ENCODE data around the gene CMA1.
A peak's percentile ranks its signal among the peaks of the same experiment; 100 is the strongest.
"Not testable (repeated sequence)": the region's sequence is repeated elsewhere in the genome, so short reads cannot be mapped to it uniquely, and the experiment has no call there.

The CMA1 gene, protein sequence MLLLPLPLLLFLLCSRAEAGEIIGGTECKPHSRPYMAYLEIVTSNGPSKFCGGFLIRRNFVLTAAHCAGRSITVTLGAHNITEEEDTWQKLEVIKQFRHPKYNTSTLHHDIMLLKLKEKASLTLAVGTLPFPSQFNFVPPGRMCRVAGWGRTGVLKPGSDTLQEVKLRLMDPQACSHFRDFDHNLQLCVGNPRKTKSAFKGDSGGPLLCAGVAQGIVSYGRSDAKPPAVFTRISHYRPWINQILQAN

DNA sequence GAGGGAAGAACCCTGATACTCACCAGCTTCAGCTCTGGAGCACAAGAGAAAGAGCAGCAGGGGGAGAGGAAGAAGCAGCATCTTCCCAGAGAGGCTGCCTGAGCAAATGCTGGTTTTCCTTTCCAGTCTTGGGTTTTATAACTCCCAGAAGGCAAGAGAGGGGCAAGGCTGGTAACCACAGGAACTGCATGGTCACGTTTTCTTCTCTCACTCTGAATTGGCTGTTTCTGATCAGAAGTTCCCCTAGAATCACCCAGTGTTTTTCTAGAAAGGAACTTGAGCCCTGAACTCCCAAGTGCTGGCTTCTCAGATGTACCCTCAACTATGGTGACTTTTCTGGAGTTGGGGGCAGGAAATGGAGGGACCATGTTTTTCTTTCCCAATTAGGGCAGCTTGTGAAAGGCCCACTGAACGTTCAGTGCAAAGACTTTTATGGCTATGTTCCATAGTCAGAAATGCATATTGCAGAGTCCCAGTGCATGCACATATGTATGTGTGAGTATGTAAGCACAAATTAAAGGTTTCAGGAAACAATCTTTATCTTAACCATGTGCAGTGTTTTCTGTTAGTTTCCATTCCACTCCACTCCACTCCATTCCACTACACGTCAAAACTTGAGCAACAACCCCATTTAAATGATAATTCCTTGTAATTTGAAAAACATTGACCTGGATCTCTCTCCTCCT, at the start of gene CMA1:
TSS of gene CMA1 (minus strand) at position 111 of the 686 bp plus-strand sequence. CDS start at position 81, 30 bp downstream.
- TF ChIP-seq ZNF248 (tag by site-specific recombination; IDR thresholded peaks at IDR 0.05) (no peak), ZNF837 (tag by site-specific recombination; IDR thresholded peaks at IDR 0.05) (no peak), ZFP69B (tag by site-specific recombination; IDR thresholded peaks at IDR 0.05) (no peak), ZNF664 (tag by site-specific recombination; IDR thresholded peaks at IDR 0.05) (no peak)
- TF ChIP-seq, protein P1, sequence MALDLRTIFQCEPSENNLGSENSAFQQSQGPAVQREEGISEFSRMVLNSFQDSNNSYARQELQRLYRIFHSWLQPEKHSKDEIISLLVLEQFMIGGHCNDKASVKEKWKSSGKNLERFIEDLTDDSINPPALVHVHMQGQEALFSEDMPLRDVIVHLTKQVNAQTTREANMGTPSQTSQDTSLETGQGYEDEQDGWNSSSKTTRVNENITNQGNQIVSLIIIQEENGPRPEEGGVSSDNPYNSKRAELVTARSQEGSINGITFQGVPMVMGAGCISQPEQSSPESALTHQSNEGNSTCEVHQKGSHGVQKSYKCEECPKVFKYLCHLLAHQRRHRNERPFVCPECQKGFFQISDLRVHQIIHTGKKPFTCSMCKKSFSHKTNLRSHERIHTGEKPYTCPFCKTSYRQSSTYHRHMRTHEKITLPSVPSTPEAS (tag by site-specific recombination; IDR thresholded peaks at IDR 0.05) = no peak
- POLR2A ChIA-PET = no interaction called here
- Histone ChIP-seq H3K4me3 (ENCODE audit: low read depth, low read length) (no peak within 1 kb of the TSS), H3K27ac (ENCODE audit: extremely low read depth, low read depth, low read length) (no peak within 1 kb of the TSS), H3K9me3 (ENCODE audit: control insufficient read depth, insufficient read depth, low read depth, low read length) (no peaks in the 10 kb centered on the region), H3K4me1 (ENCODE audit: control insufficient read depth, insufficient read depth, low read length) (no peaks in the 10 kb centered on the region), H3K36me3 (ENCODE audit: control insufficient read depth in 2 of 2, insufficient read depth in 1 of 2, low read length in 2 of 2) (no peaks in the 10 kb centered on the region)
- CTCF ChIA-PET = no interaction called here

DNA sequence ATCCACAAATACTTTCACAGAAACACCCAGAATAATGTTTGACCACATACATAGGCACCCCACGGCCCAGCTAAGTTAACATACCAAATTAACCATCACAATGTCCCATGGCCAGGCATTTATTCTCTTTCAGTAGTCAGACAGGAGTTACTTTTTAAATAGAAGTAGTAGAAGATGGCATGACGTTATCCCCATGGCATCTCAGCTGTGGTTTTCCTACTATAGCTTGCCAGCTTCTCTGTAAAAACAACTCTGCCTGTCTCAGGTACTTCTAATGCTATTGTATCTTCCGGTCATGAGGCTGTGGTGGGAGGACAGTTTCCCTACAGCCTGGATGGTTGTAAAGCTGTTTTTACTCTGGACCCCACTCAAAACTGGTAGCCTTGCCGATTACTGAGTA, 48.7 kb upstream of the CMA1 start:
- no peak overlapping the region for H3K27ac ChIP-seq (ENCODE audit: extremely low read depth, low read depth, low read length)
- CTCF ChIA-PET = interaction anchor here (0.6 kb wide), 1 partner anchor 48 kb away, joined by 3 read pairs; no protein-coding TSS in a partner anchor
- H3K9me3 ChIP-seq (ENCODE audit: control insufficient read depth, insufficient read depth, low read depth, low read length) = no peaks in the 10 kb centered on the region
- POLR2A ChIA-PET = no interaction called here
- H3K36me3 ChIP-seq (ENCODE audit: control insufficient read depth in 2 of 2, insufficient read depth in 1 of 2, low read length in 2 of 2) = no peaks in the 10 kb centered on the region
- H3K4me1 ChIP-seq (ENCODE audit: control insufficient read depth, insufficient read depth, low read length) = no peaks in the 10 kb centered on the region
- H3K4me3 ChIP-seq (ENCODE audit: low read depth, low read length) = no peak overlapping the region
- TF ChIP-seq, protein P2, sequence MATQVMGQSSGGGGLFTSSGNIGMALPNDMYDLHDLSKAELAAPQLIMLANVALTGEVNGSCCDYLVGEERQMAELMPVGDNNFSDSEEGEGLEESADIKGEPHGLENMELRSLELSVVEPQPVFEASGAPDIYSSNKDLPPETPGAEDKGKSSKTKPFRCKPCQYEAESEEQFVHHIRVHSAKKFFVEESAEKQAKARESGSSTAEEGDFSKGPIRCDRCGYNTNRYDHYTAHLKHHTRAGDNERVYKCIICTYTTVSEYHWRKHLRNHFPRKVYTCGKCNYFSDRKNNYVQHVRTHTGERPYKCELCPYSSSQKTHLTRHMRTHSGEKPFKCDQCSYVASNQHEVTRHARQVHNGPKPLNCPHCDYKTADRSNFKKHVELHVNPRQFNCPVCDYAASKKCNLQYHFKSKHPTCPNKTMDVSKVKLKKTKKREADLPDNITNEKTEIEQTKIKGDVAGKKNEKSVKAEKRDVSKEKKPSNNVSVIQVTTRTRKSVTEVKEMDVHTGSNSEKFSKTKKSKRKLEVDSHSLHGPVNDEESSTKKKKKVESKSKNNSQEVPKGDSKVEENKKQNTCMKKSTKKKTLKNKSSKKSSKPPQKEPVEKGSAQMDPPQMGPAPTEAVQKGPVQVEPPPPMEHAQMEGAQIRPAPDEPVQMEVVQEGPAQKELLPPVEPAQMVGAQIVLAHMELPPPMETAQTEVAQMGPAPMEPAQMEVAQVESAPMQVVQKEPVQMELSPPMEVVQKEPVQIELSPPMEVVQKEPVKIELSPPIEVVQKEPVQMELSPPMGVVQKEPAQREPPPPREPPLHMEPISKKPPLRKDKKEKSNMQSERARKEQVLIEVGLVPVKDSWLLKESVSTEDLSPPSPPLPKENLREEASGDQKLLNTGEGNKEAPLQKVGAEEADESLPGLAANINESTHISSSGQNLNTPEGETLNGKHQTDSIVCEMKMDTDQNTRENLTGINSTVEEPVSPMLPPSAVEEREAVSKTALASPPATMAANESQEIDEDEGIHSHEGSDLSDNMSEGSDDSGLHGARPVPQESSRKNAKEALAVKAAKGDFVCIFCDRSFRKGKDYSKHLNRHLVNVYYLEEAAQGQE (tag by site-specific recombination; IDR thresholded peaks at IDR 0.05) = no peak
- 0 out of 2 replicates have a peak, but pooled peaks have one; percentile 17 for TF ChIP-seq OSR2 (tag by site-specific recombination; IDR thresholded peaks at IDR 0.05)

DNA sequence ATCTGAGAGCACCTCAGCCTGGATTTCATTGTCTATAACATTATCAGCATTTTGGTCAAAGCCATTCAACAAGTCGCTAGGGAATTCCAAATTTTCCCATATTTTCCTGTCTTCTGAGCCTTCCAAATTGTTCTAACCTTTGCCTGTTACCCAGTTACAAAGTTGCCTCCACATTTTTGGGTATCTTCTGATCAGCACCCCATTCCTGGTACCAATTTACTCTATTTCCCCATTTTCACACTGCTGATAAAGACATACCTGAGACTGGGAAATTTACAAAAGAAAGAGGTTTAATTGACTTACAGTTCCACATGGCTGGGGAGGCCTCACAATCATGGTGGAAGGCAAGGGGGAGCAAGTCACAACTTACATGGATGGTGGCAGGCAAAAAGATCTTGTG, 41.0 kb upstream of the CMA1 start:
- CTCF ChIA-PET; H3K4me3 ChIP-seq (ENCODE audit: low read depth, low read length); H3K27ac ChIP-seq (ENCODE audit: extremely low read depth, low read depth, low read length); H3K4me1 ChIP-seq (ENCODE audit: control insufficient read depth, insufficient read depth, low read length); POLR2A ChIA-PET; H3K9me3 ChIP-seq (ENCODE audit: control insufficient read depth, insufficient read depth, low read depth, low read length); H3K36me3 ChIP-seq (ENCODE audit: control insufficient read depth in 2 of 2, insufficient read depth in 1 of 2, low read length in 2 of 2): not testable (repeated sequence)
- TF ChIP-seq ZNF707 (tag by site-specific recombination; IDR thresholded peaks at IDR 0.05) = peak; percentile 79; the same call in 1 of the 2 replicates

DNA sequence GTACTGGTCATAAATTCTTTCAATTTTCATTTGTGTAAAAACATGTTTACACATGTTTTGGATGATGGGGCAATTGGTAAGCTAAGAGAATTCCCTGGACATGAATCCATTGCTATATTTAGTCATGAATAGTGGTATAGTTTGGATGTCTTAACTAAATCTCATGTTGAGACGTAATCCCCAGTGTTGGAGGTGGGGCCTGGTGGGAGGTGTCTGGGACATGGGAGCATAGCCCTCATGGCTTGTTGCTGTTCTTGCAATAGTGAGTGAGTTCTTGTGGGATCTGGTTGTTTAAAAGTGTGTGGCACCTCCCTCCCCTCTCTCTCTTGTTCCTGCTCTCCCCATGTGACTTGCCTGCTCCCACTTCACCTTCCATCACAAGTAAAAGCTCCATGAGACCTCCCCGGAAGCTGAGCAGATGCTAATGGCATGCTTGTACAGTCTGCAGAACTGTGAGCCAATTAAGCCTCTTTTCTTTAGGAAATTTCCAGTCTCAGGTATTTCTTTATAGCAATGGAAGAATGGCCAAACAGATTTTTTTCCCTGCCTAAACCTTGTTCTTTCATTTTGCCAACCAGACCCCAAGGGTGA, 34.4 kb upstream of the CMA1 start:
- H3K9me3 ChIP-seq (ENCODE audit: control insufficient read depth, insufficient read depth, low read depth, low read length) = no peaks in the 10 kb centered on the region
- H3K4me3 ChIP-seq (ENCODE audit: low read depth, low read length) = no peak overlapping the region
- no peaks in the 10 kb centered on the region for H3K4me1 ChIP-seq (ENCODE audit: control insufficient read depth, insufficient read depth, low read length)
- H3K27ac ChIP-seq (ENCODE audit: extremely low read depth, low read depth, low read length) = no peak overlapping the region
- POLR2A ChIA-PET = no interaction called here
- H3K36me3 ChIP-seq (ENCODE audit: control insufficient read depth in 2 of 2, insufficient read depth in 1 of 2, low read length in 2 of 2) = no peaks in the 10 kb centered on the region
- CTCF ChIA-PET = no interaction called here
- TF ChIP-seq EGR2 (tag by site-specific recombination; IDR thresholded peaks at IDR 0.05; ENCODE audit: low read depth) (no peak), SCRT2 (tag by site-specific recombination; IDR thresholded peaks at IDR 0.05) (no peak), BCL11A (tag by site-specific recombination; IDR thresholded peaks at IDR 0.05; ENCODE audit: low read depth) (no peak), ZNF169 (tag by site-specific recombination; IDR thresholded peaks at IDR 0.05) (no peak), ZNF132 (tag by site-specific recombination; IDR thresholded peaks at IDR 0.05; ENCODE audit: borderline replicate concordance) (no peak), KLF10 (tag by site-specific recombination; IDR thresholded peaks at IDR 0.05) (no peak)
- TF ChIP-seq, protein P3, sequence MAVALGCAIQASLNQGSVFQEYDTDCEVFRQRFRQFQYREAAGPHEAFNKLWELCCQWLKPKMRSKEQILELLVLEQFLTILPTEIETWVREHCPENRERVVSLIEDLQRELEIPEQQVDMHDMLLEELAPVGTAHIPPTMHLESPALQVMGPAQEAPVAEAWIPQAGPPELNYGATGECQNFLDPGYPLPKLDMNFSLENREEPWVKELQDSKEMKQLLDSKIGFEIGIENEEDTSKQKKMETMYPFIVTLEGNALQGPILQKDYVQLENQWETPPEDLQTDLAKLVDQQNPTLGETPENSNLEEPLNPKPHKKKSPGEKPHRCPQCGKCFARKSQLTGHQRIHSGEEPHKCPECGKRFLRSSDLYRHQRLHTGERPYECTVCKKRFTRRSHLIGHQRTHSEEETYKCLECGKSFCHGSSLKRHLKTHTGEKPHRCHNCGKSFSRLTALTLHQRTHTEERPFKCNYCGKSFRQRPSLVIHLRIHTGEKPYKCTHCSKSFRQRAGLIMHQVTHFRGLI (tag by site-specific recombination; IDR thresholded peaks at IDR 0.05) = no peak
- TF ChIP-seq, protein P4, sequence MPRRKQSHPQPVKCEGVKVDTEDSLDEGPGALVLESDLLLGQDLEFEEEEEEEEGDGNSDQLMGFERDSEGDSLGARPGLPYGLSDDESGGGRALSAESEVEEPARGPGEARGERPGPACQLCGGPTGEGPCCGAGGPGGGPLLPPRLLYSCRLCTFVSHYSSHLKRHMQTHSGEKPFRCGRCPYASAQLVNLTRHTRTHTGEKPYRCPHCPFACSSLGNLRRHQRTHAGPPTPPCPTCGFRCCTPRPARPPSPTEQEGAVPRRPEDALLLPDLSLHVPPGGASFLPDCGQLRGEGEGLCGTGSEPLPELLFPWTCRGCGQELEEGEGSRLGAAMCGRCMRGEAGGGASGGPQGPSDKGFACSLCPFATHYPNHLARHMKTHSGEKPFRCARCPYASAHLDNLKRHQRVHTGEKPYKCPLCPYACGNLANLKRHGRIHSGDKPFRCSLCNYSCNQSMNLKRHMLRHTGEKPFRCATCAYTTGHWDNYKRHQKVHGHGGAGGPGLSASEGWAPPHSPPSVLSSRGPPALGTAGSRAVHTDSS (tag by site-specific recombination; IDR thresholded peaks at IDR 0.05) = no peak
- TF ChIP-seq, protein P5, sequence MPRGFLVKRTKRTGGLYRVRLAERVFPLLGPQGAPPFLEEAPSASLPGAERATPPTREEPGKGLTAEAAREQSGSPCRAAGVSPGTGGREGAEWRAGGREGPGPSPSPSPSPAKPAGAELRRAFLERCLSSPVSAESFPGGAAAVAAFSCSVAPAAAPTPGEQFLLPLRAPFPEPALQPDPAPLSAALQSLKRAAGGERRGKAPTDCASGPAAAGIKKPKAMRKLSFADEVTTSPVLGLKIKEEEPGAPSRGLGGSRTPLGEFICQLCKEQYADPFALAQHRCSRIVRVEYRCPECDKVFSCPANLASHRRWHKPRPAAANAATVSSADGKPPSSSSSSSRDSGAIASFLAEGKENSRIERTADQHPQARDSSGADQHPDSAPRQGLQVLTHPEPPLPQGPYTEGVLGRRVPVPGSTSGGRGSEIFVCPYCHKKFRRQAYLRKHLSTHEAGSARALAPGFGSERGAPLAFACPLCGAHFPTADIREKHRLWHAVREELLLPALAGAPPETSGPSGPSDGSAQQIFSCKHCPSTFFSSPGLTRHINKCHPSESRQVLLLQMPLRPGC (tag by site-specific recombination; IDR thresholded peaks at IDR 0.05) = no peak

Measured in HEK293 (cell line).